GM21723 (cell line): ENCODE results near the gene PTP4A1.
"Not testable (repeated sequence)": the region's sequence is repeated elsewhere in the genome, so short reads cannot be mapped to it uniquely, and the experiment has no call there.

Source experiments
- ATAC-seq: cut with Tn5 transposase; IDR thresholded peaks from one replicate; pipeline ENCODE4 v1.9.1; 2021; ENCODE audit warnings: mild to moderate bottlenecking, moderate library complexity; ENCODE audit not compliant: unreplicated experiment

Gene PTP4A1

DNA sequence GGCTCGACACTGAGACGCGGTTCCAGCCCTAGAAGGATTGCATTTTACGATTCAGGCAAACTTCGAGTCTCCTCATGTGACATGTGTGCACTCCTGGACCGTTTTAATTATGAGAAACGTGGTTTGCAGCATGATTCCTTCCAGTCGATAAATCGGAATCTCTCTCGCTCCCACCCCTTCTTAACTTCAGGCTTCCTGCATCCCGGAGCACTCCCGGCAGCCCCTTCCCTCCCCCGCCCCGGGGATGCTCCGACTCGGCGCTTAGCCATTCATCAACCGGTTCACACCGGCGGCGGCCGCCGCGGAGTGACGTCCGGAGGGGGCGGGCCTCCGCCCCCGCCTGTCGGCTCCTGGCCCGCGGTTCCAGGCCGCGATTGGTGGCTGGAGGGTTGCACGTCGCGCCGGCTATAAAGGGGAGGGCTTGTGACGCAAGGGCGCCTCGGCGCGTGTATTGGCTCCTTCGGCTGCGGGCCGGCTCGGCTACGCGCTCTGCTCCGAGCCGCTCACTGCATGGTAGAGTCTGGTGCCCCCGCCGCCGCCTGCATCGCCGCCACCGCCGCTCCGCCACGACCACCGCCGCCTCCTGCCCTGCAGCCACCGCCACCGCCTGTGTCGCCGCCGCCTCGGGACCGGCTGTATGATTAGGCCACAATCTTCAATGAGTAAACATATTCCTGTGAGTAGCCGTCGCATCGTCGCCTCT is at the start of gene PTP4A1, which contains the start of gene LOC128125822:
Gene PTP4A1, plus strand, starts transcription at position 437 of the 703 bp plus-strand sequence. CDS start 4,401 bp downstream, outside the sequence.
Gene LOC128125822, plus strand, starts transcription at position 437 of the 703 bp plus-strand sequence.
- peak; percentile 90 for ATAC-seq

DNA sequence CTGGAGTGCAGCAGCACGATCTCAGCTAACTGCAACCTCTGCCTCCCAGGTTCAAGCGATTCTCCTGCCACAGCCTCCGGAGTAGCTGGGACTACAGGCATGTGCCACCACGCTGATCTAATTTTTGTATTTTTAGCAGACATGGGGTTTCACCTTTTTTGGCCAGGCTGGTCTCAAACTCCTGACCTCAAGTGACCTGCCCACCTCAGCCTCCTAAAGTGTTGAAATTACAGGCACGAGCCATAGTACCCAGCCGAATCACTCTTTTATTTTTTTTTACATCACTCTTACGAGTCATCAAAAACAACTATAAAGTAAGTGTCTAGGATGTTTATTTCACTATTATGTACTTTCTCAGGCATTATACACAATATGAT is 49.4 kb upstream of the PTP4A1 start:
- ATAC-seq, result not testable (repeated sequence)

DNA sequence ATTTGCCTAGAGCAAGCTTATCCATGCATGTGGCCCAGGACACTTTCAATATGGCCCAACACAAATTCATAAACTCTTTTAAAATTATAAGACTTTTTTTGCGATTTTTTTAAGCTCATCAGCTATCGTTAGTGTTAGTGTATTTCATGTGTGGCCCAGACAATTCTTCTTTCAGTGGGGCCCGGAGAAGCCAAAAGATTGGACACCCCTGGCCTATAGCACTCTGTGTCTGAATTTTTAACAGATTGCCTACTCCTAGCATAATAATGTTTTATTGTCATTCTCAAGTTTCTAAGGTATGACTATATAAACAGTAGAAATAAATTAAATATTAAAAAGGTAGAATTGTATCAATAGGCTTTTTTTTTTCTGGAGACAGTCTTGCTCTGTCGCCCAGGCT is 48.6 kb upstream of the PTP4A1 start:
- ATAC-seq, result no peak

DNA sequence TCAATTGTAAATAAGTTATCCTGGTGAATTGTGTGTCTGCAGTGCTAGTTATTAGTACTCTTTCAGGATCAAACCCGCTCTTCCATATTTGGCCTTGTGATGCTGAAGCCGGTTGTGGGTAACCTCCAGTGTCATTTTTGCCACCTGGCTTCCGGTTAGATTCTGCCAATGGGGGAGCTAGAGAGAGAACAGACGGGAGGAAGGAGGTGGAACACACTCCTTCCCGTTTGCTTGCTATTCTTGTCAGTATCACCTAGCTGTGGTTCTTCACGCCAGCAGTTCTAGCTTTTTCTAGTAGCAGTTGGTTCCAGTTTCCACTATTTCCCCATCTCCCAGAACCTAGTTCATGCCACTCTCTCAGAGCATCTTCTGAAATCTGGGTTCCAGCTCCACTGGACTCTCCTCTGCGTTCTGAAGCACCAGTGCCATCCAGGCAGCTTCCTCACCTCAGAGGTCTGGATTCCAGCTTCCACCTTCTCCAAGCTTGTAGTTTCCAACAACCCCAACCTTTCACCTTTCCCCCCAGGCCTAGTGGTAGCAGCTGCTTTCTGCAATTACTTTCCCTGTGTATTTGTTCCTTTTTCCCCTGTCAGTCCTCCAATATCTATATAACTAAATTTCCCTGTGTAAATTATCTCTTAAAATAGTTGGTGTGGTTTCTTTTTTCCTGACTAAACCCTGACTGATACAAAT is 46.9 kb upstream of the PTP4A1 start:
- peak; percentile 47 for ATAC-seq

DNA sequence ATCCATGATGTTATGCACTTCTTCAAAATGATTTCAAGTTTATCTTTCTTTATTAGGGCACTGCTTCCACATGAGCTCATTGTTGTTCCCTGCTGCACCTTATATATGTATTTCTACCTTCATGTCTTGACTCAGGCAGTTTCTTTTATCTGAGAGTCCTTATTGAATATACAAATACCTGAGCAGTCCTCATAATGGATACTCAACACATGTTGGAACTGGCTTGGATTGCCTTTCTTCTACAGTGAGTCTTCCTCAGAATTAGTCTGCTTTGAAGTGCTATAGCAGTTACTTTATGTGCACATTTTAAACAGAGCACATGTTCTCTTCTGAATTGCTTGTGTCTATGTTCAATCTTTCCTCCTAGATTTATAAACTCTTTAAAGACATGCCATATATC is 45.3 kb upstream of the PTP4A1 start:
- no peak for ATAC-seq

DNA sequence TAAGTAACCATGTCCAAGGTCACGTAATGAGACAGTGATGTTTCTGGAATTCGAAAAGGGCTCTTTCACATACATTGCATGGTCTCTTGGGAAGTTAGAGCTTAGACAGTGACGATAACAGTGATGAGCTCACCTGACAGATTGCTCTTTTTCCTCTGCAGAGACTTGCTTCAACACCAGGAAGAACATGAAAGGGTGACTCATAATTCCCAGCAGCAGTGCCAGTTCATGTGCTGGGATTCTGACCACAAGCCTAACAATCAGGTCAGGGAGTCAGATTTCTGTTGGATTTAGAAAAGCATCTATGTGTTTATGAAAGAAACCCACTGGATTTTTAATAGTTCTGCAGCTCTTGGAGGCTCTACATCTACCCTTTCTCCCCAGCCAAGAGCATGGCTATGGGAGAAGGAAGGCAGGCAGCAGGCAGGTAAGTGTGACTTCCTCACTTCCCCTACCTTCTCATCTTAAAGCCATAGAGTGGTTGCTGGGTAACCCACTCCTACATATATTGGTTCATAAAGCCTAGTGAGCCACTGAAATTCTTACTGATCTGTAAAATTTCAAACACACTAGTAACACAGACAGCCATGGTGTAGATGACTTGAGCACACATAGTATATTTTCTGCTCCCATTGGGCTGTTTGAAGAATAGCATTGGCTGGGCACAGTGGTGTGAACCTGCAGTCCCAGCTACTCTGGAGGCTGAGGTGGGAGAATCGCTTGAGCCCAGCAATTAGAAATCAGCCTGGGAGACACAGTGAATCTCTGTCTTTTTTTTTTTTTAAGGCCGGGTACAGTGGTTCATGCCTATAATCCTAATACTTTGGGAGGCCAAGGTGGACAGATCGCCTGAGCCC is 44.4 kb upstream of the PTP4A1 start:
- no peak for ATAC-seq

DNA sequence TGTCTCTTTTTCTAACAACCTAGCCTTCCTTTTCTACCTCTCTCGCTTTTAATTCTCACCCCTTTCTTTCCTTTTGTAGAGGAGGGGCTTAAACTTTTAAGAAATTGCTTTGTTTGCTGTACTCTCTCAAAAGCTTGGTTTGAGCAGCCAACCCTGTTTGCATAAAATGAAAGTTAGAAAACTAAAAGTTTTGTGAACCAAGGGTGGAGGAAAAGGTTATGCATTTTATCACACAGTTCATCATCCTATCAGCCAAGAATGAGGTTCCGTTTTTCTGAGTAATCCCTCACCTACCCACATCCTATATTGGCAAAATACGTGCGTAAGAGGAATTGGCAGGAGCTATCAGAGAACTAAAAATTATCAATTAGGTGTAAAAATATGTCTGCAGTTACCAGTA is 42.8 kb upstream of the PTP4A1 start:
- ATAC-seq, result no peak

DNA sequence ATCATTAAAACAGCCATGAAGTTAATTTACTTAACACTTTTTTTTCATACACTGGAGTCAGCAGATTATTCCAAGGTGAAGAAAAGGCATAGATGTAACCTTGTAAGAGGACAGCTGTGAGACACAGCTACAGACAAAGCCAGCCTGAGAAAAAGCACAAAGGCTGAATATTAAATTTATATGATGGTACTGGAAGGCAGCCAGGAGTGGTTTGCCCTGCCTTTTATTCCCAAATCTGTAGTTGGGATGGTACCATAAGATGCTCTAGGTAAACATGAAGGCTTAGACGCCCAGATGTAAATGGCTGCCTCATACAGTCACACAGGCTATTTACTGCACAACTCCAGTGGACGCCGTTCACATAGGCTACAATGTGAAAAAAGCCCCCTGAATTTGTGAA is 42.1 kb upstream of the PTP4A1 start:
- ATAC-seq, result no peak

DNA sequence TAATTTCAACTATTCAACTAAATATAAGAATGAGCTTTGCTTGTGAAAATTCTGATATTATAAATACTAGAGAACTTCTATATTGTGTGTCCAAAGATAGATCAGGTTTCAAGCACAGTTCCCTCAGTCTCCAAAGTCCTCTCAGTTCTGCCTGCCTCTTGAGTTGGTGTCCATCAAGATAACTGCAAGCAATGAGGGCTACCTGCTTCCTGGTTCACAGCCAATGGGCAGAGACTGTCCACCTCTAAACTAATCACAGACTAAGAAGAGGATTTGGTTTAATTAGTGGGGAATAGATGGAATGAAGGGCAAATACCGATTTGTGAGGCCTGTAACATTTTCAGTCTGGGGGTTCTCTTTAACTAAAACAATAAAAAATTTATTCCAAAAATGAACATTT is 41.3 kb upstream of the PTP4A1 start:
- no peak for ATAC-seq

DNA sequence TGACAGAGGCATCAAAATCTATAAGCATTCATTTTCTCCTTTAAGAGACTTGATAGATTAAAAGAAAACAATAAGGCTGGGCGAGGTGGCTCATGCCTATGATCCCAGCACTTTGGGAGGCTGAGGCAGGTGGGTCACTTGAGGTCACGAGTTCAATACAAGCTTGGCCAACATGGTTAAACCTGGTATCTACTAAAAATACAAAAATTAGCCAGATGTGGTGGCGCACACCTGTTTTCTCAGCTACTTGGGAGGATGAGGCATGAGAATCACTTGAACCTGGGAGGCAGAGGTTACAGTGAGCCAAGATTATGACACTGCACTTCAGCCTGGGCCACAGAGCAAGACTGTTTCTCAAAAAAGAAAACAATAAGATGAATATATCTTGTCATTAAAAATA is 39.3 kb upstream of the PTP4A1 start:
- no peak for ATAC-seq

DNA sequence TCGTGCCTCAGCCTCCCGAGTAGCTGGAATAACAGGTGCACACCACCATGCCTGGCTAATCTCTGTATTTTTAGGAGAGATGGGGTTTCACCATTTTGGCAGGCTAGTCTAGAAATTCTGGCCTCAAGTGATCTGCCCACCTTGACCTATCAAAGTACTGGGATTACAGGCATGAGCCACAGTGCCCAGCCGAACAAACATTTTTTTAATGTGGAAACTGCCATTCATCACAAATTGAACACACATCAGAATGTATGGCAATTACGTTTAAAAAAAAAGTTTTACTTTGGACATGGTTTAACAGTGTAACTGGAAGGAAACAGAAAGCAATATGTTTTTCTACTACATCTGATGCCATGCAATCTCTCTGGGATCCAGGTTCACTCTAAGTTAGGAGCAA is 38.3 kb upstream of the PTP4A1 start:
- ATAC-seq, result no peak

DNA sequence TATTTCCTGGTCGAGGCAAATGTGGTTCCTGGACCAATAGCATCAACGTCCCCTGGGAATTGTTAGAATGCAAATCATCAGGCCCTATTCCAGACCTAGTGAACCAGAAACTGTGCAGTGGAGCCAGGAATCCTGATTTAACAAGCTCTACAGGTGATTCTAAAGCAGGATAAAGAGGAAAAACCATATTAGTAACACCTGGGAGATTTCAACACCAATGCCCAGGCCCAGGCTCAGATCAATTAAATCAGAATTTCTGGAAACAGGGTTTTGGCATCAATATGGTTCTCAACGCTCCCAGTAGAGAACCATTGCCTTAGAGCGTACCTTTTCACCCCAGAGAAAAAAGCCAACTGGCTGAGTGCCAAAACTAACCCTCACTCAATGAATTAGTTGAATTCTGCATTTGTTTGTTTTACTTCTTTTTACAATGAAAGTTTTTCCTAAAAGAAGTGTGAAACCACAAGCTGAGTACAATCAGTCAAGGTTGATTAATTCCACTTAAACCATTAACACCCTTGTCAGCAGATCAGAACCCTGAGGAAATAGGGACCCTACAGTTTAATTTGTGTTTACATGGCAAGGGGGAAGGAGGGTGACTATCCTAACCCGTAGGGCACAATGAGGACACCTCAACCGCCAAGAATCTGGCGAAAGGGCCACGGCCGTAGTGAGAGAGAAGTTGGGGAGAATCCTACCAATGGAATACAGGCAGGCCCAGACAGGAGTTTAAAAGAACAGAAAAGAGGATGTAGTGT is 34.9 kb upstream of the PTP4A1 start:
- ATAC-seq, result peak; percentile 74

DNA sequence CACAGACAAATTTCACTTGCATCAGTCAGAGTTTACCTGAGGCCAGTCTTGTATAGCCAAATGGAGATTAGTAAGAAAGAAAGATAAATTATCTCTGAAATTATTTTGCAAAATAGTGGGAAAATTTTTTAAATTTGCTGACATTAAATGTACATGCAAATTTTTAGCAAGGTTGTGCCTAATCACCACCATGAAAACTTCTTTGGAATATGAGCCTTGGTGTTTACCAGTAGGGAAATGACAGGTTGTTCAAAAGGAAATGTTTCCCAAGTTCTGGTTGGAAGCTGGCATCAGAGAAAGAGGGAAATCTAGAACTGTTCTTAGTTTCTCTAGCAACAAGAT is 34.4 kb upstream of the PTP4A1 start:
- no peak for ATAC-seq

DNA sequence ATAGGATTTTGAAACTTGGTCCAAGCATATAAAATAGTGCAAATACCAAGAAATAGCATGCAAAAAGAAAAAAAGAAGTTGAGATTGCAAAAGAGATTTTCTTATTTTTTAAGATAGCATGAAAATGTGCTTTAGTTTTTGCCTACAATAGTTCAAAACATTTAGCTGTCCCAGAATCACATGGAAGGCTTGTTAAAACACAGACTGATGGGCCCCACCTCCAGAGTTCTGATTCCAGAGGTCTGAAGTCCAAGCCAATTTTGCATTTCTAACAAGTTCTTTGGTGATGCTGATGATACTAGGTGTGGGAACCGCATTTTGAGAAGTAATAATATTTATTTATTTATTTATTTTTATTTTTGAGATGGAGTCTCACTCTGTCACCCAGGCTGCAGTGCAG is 33.7 kb upstream of the PTP4A1 start:
- no peak for ATAC-seq

DNA sequence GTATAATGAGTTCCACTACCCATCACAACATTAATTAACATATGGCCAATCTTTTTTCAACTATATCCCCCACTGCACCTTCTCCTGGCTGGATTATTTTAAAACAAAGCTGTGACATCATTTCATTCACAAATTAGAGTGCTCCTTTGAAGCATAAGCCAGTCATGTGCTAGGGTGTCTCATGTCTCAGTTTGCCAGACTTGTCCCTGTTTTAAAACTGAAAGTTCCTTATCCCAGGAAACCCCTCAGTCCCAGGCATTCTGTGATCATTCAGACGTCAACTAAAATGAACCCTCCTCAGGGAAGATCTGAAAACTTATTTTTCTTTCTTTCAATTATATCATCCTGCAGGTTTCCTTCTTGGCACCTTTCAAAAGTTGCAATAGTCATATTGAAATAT is 29.3 kb upstream of the PTP4A1 start:
- no peak for ATAC-seq

DNA sequence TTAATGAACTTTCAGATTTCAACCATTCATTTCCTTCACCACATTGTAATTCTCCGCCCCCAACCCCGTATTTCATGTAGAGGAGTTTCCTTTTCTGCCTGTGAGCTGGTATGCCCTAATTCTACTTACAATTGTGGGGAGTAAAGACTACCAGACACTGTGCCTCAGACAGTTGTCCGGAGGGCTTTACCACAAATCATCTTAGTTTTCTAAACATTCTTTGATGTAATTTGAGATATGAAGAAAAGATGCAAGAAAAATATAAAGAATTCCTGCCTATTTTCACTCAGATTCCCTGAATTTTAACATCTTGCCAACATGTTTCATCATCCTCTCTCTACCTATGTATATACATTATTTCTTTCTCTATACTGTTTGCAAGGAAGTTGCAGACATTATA is 28.3 kb upstream of the PTP4A1 start:
- no peak for ATAC-seq

DNA sequence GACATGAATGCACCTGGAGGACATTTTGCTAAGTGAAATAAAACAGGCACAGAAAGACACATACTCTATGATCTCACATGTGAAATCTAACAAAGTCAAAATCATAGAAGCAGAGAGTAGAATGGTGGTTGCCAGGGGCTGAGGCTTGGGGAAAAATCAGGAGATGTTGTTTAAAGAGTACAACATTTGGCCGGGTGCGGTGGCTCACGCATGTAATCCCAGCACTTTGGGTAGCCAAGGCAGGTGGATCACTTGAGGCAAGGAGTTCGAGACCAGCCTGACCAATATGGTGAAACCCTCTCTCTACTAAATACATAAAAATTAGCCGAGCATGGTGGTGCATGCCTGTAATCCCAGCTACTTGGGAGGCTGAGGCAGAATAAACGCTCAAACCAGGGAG is 26.0 kb upstream of the PTP4A1 start:
- no peak for ATAC-seq

DNA sequence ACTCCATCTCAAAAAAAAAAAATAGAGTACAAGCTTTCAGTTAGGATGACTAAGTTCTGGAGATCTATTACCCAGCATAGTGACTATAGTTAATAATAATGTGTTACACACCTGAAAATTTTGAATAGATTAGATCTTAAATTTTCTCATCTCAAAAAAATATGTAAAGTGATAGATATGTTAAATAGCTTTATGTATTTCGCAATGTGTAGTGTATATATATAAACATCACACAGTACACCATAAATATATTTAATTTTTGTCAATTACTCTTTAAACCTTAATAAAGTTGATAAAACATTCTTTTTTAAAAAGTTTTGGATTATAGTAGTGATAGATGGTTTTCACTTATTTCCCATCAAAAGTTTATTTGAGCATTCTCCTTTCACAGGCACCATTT is 25.6 kb upstream of the PTP4A1 start:
- no peak for ATAC-seq

DNA sequence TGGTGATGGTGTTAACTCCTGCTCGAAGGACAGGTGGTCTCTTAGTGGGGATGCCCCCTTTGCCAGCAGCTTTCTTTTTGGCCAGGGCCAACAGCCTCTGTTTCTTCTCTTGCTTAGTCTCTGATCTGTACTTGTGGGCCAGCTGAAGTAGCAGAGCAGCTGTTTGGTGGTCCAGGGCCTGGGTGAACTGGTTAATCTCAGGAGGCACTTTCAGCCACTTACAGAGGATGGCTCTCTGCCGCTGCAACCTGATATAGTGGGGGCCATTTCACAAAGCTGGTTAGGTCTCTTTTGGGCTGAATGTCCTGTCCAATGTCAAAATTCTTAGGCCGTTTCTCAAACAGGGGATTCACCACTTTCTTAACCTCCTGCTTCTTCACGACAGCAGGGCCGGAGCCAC is 23.2 kb upstream of the PTP4A1 start:
- no peak for ATAC-seq

DNA sequence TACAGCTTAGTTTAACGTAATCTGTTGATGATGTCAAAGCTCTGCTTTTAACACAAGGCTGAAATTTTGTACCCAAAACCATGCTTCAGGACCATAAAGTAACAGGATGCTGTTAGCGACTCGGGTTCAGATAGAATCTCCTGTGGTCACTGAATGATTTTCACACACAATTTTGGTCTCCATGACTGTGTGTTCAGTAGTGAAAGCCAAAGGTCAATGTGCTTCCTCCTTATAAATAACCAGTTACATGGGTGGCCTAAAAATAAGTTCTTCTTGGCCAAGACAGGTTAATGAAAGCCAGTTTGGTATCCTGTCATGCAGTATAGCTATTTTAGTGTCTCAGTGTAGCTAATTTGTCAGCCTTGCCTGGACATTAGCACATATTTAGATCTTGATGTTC is 19.1 kb upstream of the PTP4A1 start:
- peak; percentile 99 for ATAC-seq

DNA sequence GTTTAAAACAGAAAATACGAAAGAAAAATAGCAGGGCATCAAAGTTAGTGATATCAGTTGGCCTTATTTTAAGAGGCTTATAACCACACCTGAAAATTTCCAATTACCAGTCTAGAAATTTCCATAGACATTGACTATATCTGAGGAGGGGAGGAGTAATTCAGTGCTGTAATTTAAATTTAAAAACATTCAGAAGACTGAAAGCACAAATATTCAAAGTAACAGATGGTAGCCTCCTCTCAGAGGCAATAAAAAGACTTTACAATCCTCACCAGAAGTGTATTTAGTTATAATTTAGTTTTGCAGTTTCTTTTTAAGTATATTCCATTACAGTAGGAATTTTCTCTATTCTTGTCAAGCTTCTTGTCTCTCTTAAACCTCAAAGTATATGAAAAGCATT is 18.4 kb upstream of the PTP4A1 start:
- no peak for ATAC-seq
